ENCODE results near the gene HCN4. TPM values are rescaled to one million over a fixed set of nuclear protein-coding genes. Genes with fewer than 3 reads are reported as not detected.

Gene HCN4
- total RNA-seq, 1 donor from 2014 or later: 0.94 TPM

- no peak for DNase-seq (ENCODE audit: low read depth)
These were observed 11.9 kb upstream of the HCN4 start for GRCh38 chr15:73380661-73381060.

DNA sequence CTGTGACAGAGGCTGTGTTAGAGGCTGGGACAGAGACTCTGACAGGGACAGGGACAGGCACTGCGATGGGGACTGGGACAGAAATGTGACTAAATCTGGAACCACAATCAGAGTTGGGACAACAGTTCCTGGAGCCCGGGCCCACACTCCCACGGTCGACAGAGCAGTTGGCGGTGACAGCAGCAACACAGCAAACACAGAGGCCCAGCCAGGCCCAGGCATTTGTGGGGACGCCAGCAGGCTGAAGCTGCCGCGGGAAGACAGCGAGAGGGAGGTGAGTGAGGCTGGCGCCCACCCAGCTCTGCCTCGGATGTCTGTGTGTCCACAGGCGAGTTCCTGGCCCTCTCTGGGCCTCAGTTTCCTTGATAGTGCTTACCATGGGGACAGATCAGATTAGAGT, 9.3 kb upstream of the HCN4 start:
- DNase-seq (ENCODE audit: low read depth): no peak

- DNase-seq (ENCODE audit: low read depth): no peak
These were observed 7.1 kb upstream of the HCN4 start for GRCh38 chr15:73375755-73376305.

DNA sequence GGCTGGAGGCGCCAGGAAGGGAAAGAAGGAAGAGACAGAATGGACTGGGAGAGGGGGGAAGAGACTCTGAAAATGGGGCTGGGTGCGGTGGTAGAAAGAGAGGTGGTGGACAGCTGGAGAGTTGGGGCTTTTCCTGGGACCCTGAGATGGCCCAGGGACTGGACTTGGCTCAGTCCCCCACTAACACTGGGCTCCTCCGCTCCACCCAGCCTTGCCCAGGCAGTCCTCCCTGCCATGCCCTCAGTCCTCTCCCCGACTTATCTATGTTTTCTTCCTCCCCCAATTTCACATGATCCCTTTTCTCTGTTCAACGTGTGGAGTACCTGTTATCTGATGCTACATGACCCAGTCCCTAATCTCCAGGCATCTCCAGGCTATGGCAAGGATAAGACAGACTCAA, 6.3 kb upstream of the HCN4 start:
- DNase-seq (ENCODE audit: low read depth): no peak

GRCh38 chr15:73374604-73375003, 5.8 kb upstream of the HCN4 start:
- DNase-seq (ENCODE audit: low read depth): no peak

DNA sequence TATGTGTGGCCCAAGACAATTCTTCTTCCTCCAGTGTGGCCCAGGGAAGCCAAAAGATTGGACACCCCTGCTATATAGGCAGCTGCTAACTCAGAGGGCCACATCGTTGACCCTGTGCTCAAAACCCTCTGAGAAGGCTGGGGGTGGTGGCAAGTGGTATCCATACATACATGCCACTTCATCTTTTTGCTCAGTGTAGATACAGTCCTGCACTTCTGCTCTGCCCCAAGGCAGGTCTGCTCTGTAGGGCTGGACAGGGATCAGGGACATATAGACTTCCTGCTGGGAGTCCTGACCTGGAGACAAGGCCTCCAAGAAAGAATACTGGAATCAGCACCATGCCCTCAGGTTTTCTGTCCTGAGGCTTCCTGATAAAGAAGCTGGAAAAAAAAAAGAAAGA, 4.5 kb upstream of the HCN4 start:
- no peak for DNase-seq (ENCODE audit: low read depth)

DNA sequence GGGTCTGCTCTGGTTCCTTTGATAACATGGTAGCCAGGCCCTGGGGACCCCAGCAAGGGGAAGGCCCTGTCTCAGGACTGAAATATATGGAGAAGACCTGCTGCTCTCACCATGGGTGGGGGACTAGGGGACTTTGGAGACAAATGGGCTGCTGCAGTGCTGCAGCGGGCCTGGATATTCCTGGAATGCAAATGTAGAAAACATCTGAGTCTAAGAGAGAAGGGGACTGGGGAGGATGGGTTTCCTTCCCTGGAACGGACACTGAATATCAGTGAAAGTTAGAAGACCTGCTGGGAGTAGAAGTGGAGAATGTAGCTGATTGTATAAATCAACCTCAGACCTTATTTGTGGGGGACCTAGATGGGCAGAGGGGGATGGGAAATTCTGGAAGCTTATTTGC, 3.1 kb upstream of the HCN4 start:
- no peak for DNase-seq (ENCODE audit: low read depth)

DNA sequence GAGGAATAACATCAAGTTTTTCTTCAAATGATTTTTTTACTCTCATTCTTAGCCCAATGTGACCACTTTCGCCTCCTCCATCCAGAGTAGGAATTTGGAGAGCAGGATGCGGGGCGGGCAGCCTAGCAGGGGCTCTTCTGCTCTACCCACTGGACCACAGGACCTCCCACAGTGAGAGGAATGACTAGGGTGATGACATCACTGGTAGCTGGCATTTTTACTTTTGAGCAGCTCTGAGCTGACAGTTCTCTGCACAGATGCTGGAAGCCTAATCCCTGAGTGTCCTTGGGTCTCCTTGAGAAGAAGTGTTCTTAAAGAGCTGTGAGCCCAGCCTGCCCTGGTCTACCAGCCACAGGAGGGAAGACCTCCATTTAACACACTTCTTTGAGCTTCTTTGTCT, 1.4 kb upstream of the HCN4 start:
- DNase-seq (ENCODE audit: low read depth): no peak

GRCh38 chr15:73369154-73369694, 466 bp upstream of the HCN4 start:
- no peak for DNase-seq (ENCODE audit: low read depth)

DNA sequence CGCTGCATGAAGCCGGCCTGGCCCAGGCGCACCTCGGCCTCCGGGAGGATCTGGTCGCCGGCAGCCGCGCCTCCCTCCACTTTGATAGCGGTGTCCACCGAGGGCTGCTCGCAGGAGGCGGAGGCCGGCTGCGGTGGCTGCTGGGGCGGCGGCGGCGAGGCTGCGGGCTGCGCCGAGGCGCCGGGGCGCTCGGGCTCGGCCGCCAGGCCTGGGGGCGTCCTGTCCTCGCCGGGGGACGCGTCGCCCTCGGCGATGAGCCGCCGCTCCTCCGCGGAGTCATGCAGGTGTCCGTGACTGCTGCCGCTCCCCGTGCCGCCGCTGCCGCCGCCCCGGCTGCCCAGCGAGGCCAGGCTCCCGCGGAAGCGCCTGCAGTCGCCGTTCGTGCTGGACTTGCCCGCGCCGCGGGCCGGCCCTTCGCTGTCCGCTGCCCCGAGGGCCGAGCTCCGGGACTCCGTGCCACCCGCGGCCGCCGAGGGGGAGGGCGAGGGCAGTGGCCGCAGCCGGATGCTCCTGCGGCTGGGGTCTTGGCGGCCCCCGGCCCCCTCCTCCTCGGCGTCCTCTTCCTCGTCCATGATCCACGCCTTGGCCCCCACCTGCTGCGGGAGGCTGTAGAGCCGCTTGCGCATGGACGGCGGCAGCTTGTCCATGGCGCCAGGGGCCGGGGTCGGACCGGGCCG, 996 bp downstream of the HCN4 start:
- DNase-seq (ENCODE audit: low read depth): no peak

DNA sequence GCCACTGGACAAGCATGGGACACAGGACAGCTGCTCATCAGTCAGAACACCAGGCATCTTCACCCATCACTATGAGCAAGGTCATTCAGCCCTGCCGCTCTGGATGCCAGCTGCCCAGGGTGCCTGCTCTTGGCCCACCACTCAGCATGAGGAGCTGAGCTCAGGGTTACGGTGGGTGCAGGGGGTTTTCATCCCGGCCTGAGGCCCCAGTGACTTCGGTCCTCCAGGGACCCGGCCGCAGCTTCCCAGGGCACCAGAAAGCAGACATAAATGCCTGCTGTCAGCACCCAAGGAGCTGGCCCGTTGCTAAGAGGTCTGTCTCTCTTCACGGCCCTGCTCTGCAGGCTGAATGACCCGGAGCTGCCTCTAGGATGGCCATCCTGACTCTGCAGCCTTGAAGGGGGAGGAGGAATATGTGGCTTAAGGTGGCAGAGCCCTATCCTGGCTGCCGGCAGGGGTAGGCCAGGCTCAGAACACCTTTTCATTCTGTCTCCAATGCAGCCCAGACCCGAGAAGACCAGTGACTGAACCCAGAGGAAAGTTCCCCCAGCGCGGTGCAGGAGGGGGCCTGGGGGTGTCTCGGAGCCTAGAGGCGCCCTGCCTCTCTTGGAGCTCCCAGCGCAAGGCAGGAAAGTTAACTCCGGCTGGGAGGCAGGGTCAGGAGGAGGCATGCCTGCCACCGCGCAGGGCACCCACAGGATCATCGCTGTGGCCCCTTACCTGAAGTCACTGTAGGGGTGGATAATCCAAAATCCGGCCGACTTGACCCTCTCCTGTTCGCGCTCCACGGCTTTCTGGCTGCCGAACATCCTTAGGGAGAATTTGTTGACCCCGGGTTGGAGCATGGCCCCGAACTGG, 1.8 kb downstream of the HCN4 start:
- no peak for DNase-seq (ENCODE audit: low read depth)

GRCh38 chr15:73364070-73364469, 4.7 kb downstream of the HCN4 start:
- no peak for DNase-seq (ENCODE audit: low read depth)

DNA sequence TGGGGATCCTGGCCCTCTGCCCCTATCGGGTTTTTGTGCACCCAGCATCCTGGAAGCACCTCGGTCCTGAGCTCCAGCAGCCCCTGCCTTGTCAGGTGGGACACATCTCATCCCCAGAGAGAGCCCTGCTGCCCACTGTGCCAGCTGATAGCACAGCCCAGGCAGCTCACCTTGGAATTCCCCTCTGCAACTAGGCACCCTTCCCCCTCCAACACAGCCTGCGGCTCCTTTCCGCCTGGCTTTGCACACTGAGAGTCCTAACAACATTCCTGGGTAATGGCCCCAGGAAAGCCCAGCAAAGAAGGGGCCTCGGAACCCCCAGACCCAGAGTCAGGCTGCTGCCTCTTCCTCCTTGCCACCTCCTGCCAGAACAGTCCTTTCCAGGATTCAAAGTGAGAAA, 5.9 kb downstream of the HCN4 start:
- DNase-seq (ENCODE audit: low read depth): peak; percentile 8

DNA sequence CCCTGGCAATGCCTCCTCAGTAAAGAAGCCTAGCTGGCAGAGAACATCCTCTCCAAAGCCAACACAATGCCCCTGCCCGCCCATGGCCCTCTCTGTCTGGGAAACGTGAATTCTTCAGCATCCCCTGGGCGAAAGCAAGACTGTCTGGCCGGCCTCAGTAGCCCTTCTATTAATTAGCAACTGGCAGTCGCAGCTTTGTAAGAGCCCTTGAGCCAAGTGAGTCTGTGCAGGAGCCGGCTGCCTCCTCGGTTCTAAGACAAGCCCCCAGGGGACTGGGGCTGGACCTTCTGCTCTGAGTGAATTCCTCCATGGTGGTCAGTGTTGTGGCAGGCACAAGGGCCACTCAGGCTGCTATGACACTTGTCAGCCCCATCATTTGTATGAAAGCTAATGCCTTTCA, 7.4 kb downstream of the HCN4 start:
- DNase-seq (ENCODE audit: low read depth): no peak

DNA sequence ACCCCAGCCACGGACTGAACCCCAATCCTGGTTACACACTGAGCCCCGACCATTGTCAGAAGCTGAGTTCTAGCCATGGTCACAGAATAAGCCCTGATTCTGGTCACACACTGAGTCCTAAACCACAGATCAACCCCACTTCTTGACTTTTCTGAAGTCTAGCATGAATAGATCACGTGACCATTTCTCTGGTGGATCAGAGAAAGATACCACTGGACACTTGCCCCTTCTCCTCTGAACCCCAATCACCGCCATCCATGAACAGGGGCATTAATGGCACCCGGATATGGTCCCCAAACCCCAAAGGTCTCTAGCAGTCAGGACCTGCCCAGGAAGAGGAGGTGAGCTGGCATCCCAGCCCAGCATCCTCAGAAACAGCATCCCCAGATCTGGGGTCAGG, 9.1 kb downstream of the HCN4 start:
- DNase-seq (ENCODE audit: low read depth): no peak

GRCh38 chr15:73357999-73358665, 10.6 kb downstream of the HCN4 start:
- peak; percentile 7 for DNase-seq (ENCODE audit: low read depth)

DNA sequence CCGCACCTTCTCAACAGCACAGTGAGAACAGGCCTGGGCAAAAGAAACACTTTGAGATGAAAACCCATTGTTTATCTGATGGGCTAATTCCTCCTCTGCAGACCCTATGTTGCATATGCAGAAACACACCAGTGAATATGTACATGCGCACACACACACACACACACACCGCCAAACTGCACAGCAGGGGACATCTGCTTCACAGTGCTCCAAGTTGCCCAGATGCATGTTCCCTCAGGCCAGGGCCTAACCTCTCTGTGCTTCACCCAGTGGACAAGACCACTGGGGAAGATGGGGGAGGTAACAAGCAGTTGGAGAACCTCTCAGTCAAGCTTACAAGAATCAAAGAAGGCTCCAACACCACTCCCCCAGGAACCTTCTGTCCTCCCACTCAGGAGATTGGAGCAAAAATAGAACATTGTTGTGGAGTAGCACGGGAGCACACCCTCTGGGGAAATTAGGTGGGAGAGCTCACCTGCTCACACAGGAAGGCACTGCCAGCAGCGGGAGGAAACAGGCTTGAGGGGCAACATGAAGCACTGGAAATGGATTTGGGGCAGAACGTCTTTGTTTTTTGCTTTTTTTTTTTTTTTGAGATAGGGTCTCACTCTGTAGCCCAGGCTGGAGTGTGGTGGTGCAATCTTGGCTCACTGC, 13.0 kb downstream of the HCN4 start:
- no peak for DNase-seq (ENCODE audit: low read depth)

GRCh38 chr15:73354241-73354640, 14.5 kb downstream of the HCN4 start:
- no peak for DNase-seq (ENCODE audit: low read depth)

DNA sequence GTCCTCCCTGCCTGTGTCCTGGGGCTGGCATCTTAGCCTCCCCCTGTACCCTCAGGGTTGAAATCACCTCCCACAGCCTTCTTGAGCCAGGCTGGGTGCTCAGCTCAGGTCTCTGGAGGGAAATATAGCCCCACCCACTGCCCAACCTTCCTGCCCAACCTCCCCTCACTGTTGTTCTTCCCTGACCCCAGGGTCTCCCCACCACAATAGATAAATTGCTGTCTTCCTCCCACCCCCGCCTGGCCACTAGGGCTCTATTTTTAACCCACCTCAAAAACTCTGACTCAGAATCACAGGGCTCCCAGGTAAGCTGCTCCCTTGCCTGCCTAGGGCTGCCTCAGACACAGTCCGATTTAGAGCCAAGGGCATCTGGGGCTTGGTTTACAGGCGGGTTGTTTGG, 15.0 kb downstream of the HCN4 start:
- no peak for DNase-seq (ENCODE audit: low read depth)

DNA sequence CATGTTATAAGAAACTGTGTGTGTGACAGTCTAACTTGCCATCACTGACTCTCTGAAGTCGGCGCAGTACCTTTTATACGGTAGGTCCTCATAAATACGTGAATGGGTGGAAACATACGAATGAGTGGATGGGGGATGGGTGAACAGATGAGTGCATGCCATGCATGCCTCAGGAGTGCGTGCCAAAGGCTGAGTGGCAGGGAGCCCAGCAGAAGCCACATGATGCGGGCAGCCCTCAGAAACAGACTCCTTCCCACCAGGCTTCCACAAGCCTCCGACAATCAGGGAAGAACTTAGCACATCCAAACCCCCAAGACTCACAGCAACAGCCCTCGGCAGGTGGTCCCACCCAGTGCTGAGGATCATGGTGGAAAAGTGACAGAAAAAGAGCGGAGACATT, 16.7 kb downstream of the HCN4 start:
- DNase-seq (ENCODE audit: low read depth): no peak

GRCh38 chr15:73349191-73349590, 19.6 kb downstream of the HCN4 start:
- DNase-seq (ENCODE audit: low read depth): no peak

Measured in renal cortical epithelial cell (primary cell).